ENCODE results near the gene EPO.

EPO gene

GRCh38 chr7:100689230-100690135 is 30.8 kb upstream of the EPO start:
- Histone ChIP-seq H3K9ac (ENCODE audit: low read depth, low read length) (no peak overlapping the region), H3K27ac (ENCODE audit: low read length) (no peak overlapping the region), H4K20me1 (ENCODE audit: insufficient read depth, low read length) (peaks cover 84% of the 10 kb centered on the region), H3K79me2 (ENCODE audit: insufficient read depth, low read length) (peaks cover 62% of the 10 kb centered on the region), H3K4me3 (ENCODE audit: low read depth in 1 of 2, low read length in 2 of 2) (no peak overlapping the region), H3K36me3 (ENCODE audit: insufficient read depth, low read length) (peaks cover 76% of the 10 kb centered on the region), H3K27me3 (ENCODE audit: insufficient read depth, low read length, poor library complexity) (no peaks in the 10 kb centered on the region), H3K4me1 (ENCODE audit: insufficient read depth, low read length) (peaks cover 37% of the 10 kb centered on the region), H3K4me2 (ENCODE audit: insufficient read depth, low read length) (no peak overlapping the region), H3K9me3 (ENCODE audit: insufficient read depth, low read length, severe bottlenecking) (no peaks in the 10 kb centered on the region), H2AFZ (ENCODE audit: low read depth, low read length) (no peak overlapping the region)
- no peak for DNase-seq
- TF ChIP-seq EZH2 (IDR thresholded peaks at IDR 0.05; ENCODE audit: borderline replicate concordance, low read depth, low read length, severe bottlenecking): no peak
- no peak for TF ChIP-seq CTCF (IDR thresholded peaks at IDR 0.05; ENCODE audit: borderline replicate concordance, extremely low read depth, low read length, poor library complexity, severe bottlenecking)
- no peak for ATAC-seq (ENCODE audit: insufficient read depth, low read depth)

- Histone ChIP-seq H3K27ac (ENCODE audit: low read length) (peak overlapping the region; percentile 72; the same call in 1 of the 2 replicates), H3K9me3 (ENCODE audit: insufficient read depth, low read length, severe bottlenecking) (no peaks in the 10 kb centered on the region), H3K4me2 (ENCODE audit: insufficient read depth, low read length) (peak overlapping the region; percentile 86), H4K20me1 (ENCODE audit: insufficient read depth, low read length) (peaks cover 62% of the 10 kb centered on the region), H3K27me3 (ENCODE audit: insufficient read depth, low read length, poor library complexity) (no peaks in the 10 kb centered on the region), H2AFZ (ENCODE audit: low read depth, low read length) (no peak overlapping the region), H3K9ac (ENCODE audit: low read depth, low read length) (peak overlapping the region; percentile 84), H3K4me3 (ENCODE audit: low read depth in 1 of 2, low read length in 2 of 2) (peak overlapping the region; percentile 93 to 99; a peak in 3 of 4 replicates), H3K4me1 (ENCODE audit: insufficient read depth, low read length) (peaks cover 42% of the 10 kb centered on the region), H3K36me3 (ENCODE audit: insufficient read depth, low read length) (peaks cover 52% of the 10 kb centered on the region), H3K79me2 (ENCODE audit: insufficient read depth, low read length) (peaks cover 62% of the 10 kb centered on the region)
- DNase-seq (peak; percentile 85), ATAC-seq (ENCODE audit: insufficient read depth, low read depth) (peak; percentile 91)
- TF ChIP-seq EZH2 (IDR thresholded peaks at IDR 0.05; ENCODE audit: borderline replicate concordance, low read depth, low read length, severe bottlenecking): no peak
- peak; percentile 97 for TF ChIP-seq CTCF (IDR thresholded peaks at IDR 0.05; ENCODE audit: borderline replicate concordance, extremely low read depth, low read length, poor library complexity, severe bottlenecking)
These were observed 28.3 kb upstream of the EPO start for GRCh38 chr7:100691676-100692577.

GRCh38 chr7:100692578-100692961 is 27.7 kb upstream of the EPO start:
- H3K79me2 ChIP-seq (ENCODE audit: insufficient read depth, low read length): peaks cover 62% of the 10 kb centered on the region
- no peak for ATAC-seq (ENCODE audit: insufficient read depth, low read depth)
- no peak for TF ChIP-seq EZH2 (IDR thresholded peaks at IDR 0.05; ENCODE audit: borderline replicate concordance, low read depth, low read length, severe bottlenecking)
- no peak for TF ChIP-seq CTCF (IDR thresholded peaks at IDR 0.05; ENCODE audit: borderline replicate concordance, extremely low read depth, low read length, poor library complexity, severe bottlenecking)

More at GRCh38 chr7:100692578-100692961, 27.7 kb upstream of the EPO start:
- Histone ChIP-seq H3K4me1 (ENCODE audit: insufficient read depth, low read length) (peaks cover 42% of the 10 kb centered on the region), H3K4me2 (ENCODE audit: insufficient read depth, low read length) (peak overlapping the region; percentile 86), H3K27ac (ENCODE audit: low read length) (peak overlapping the region; percentile 72; the same call in 1 of the 2 replicates), H3K4me3 (ENCODE audit: low read depth in 1 of 2, low read length in 2 of 2) (peak overlapping the region; percentile 93 to 99), H3K9ac (ENCODE audit: low read depth, low read length) (peak overlapping the region; percentile 84), H3K36me3 (ENCODE audit: insufficient read depth, low read length) (peaks cover 45% of the 10 kb centered on the region), H2AFZ (ENCODE audit: low read depth, low read length) (no peak overlapping the region), H3K27me3 (ENCODE audit: insufficient read depth, low read length, poor library complexity) (no peaks in the 10 kb centered on the region), H3K9me3 (ENCODE audit: insufficient read depth, low read length, severe bottlenecking) (no peaks in the 10 kb centered on the region), H4K20me1 (ENCODE audit: insufficient read depth, low read length) (peaks cover 56% of the 10 kb centered on the region)
- DNase-seq: no peak
